GM21786 (cell line): ENCODE data around the gene TMCO5A.
"Not testable (repeated sequence)": the region's sequence is repeated elsewhere in the genome, so short reads cannot be mapped to it uniquely, and the experiment has no call there.

Experiments
- ATAC-seq: cut with Tn5 transposase; IDR thresholded peaks from one replicate; pipeline ENCODE4 v1.9.1; 2021; ENCODE audit not compliant: unreplicated experiment

The TMCO5A gene

GRCh38 chr15:37934340-37934739 lies at the start of gene TMCO5A:
TMCO5A (plus strand) TSS chr15:37934640; CDS start chr15:37936324, 1,684 bp downstream.
- no peak for ATAC-seq

DNA sequence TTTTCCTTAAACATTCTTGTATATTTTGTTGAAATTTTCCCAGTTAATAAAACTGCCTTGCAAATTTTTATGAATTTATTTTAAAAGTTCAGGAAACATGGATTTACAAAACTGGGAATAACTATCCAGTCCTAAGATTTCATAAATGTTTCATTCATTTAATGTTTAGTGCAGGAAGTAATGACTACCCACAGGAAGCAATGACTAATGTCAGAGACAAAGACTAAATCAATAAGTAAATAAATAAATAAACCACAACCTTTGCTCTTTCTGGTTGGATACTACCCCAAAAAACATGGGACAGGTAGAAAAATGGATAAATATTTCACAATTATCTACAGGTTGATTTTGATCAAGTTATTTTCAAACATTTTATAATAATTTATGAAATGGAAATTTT lies 48.8 kb upstream of the TMCO5A start:
- ATAC-seq = no peak

DNA sequence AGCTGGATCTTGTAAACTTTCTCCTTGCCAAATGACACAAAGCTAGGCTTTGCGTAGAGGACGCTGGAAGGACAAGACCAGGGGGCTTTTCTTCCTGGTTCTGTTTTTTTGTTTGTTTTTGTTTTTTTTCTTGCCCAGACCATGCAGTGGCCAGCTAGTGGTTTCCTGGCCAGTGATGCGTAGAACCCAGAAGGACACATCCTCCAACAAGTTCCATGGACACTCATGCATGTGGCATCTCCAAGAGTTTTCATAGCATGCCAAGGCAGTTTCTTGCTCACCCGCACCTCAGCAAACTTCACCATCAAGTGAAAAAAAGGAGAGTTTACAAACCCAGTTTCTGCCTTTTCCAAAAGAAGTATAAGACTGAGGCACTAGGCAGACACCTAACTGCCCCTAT lies 46.1 kb upstream of the TMCO5A start:
- no peak for ATAC-seq

DNA sequence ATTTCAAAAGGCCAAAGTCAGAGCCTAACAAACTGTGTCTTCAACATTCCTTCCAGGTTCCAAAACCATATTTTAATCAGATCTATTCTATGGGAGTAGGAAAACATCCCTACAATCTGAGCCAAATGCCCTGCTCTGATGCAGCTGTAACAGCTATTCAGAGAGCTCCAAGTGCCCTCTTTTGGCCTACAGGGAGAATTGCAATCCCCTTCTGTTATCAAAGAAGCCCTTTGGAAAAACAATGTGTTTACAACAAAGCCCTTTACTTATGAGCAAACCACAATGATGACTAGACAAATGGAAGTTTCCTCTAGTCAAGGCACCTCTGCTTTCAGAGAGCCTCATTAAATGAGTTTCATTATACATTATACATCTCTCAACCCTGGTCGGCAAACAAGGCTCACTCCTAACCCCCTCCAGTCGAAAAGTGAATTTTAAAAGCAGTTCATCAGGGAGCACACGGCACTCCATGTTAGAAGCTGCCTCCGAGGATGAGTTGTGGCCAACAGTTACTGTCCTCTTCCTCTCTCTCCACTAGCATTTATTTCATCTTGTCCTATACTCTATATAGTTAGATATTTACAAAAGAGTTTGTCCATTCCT lies 42.6 kb upstream of the TMCO5A start:
- ATAC-seq = no peak

DNA sequence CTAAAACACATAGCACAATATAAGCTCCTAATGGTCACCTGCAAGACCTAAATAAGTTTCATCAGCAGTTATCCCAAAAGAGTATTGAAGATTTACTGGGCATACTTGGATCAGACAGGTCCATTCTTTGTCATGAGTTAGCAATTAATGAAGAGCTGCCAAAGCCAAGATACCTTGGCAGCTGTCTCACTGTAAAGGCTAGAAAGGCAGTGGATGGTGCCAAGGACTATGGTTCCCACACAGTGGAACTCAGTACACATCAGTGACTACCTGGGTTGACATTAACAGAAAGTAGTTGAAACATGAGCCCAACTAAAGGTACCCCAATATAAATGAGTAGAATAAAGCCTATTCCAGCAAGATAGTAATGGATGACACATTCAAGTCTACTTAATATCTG lies 41.1 kb upstream of the TMCO5A start:
- no peak for ATAC-seq

DNA sequence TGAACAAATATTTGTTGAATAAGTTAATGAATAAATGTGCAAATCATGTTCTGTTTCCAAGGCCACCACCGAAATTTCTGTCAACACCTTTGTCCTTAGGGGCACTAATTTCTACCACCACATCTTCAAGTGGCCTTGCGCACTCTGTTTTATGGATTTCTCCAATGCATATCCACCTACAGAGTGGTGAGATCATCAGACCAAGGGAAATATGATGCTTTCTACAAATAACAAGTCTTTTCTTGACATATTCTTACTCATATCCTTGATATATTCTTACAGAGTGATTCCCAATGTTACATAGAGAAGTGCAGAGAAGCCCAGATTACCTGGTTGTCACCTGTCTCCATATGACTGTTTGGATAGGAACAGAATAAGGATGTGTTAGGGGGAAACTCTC lies 36.1 kb upstream of the TMCO5A start:
- no peak for ATAC-seq

DNA sequence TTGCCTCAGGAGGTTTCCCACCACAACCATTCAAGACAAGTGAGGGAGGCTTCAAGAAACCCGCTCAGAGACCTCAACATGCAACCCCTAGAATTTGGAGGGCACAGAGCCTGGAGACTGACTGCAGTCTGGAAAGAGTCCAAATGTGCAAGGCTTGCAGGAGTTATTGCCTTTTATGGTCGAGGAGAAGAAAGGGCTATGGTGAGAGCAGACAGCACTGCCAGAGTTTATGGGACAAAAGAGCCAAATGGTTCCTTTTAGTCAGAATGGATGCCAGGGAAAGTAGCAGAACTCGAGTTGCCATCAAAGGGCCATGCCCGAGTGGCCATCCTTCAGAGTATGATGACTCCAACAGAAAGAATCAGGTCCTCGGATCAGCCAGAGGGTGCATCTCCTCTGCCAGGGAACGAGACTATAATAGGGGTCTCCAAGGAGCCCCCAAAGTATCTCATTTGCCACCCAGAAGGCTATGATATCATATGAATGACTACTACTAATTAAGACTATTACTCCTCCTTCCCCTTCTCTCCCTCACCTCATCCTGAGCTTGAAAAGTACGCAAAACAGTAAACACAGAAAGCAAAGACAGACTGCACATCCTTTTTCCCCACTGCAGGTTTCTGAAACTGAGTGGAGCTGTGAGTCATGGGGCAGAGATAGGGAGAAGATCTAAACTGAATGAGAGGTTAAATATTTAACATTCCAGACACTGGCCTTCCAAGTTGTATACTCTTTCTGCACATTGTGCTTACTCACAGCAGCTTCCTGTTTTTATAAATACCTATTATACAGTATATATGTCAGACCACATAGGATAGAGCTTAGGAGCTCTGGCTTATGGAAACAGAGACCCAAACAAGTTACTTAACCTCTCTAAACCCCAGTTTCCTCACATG lies 33.9 kb upstream of the TMCO5A start:
- no peak for ATAC-seq

DNA sequence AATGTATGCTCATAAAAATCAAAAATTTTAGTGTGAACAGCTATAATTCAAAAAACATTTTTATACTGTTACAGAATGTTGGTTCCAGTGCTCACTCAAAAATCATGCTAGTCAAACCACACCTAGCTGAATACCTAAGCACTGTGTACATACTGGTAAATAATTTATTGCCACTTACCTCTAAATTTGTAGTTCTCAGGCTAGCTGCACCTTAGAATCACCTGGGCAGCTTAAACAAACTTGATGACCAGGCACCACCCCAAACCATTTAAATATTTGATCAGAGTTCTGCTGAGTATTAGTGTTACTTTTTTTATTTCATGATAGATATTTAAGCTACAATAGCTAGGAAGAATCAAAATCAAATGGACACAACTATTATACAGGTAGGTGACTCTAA lies 32.3 kb upstream of the TMCO5A start:
- ATAC-seq = no peak

GRCh38 chr15:37903919-37904625 lies 30.4 kb upstream of the TMCO5A start:
- ATAC-seq = no peak

GRCh38 chr15:37907136-37907535 lies 27.3 kb upstream of the TMCO5A start:
- no peak for ATAC-seq

DNA sequence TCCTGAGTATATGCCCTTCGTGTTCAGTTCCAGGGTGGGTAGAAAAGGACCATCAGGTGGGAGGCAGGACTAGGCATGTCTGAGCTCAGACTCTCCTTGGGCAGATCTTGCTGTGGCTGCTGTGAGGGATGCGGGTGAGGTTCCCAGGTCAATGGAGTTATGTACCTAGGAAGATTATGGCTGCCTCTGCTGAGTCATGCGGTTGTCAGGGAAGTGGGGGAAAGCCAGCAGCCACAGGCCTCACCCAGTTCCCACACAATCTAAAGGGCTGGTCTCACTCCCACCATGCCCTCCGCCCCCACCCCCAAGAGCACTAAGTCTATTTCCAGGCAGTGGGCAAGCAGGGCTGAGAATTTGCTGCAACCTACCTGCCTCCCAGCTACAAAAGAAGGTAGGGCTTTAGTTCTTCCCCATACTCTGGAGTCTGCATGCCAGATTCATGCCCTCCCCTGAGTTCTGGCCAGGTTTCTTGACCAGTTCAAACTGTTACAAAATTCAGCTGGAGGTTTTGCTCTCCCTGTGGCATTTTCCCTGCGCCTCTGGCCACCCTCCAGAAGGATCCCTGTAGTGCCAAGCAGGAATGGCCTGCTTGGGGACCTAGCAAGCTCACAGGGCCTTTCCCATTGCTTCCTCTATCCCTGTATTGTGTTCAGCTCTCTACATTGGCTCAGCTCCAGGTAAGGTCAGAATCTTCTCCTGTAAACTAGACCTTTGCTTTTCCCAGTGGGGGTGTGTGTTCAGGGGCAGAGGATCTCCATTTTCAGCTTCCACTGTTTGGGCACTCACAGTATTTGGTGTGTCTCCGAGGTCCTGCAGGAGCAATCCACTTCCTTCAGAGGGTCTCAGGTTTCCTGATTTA lies 12.7 kb upstream of the TMCO5A start:
- no peak for ATAC-seq

- no peak for ATAC-seq
Measured at GRCh38 chr15:37926136-37926535, 8.3 kb upstream of the TMCO5A start.

DNA sequence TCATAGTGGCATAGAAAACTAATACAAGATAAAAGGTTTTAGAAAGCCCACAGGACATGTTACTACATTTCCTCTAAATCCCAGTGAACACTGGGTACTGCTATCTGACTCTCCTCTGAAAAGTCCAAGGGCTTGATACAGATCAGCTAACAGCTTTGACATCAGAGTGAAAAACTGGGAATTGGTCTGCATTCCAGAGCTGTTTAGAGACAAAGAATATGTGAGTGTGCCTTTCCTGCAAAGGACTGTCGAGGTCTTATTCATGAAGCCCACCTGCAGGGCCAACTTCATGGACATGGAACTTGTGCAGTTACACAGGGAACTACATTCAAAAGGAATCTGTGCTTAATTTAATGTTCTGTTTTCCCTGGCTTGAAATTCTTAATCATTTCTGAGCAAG lies 5.2 kb upstream of the TMCO5A start:
- no peak for ATAC-seq

GRCh38 chr15:37931321-37931720 lies 3.1 kb upstream of the TMCO5A start:
- no peak for ATAC-seq

GRCh38 chr15:37931868-37932267 lies 2.6 kb upstream of the TMCO5A start:
- ATAC-seq = no peak

DNA sequence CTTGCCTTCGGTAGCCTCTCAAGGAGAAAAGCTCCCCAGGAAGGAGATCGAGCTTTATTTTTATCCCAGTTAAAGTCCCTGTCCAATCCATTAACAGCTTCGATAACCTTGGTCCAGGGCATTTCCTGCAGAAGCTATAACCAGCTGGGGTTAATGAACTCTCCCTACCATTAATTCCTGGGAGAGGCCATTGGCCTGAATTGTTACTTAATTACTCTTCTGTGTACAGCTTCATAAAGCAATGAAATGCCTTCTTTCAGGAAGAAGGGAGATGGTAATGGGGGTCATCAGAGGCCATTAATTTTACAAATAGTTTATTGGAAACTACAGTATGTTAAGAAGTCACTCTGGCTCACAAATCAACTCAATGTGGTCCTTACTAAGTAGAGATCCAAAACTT lies 1.9 kb upstream of the TMCO5A start:
- ATAC-seq = no peak

GRCh38 chr15:37933666-37934065 lies 774 bp upstream of the TMCO5A start:
- ATAC-seq = no peak

GRCh38 chr15:37940876-37941275 lies 6.4 kb downstream of the TMCO5A start:
- ATAC-seq = no peak

GRCh38 chr15:37941779-37942178 lies 7.3 kb downstream of the TMCO5A start:
- ATAC-seq = no peak

DNA sequence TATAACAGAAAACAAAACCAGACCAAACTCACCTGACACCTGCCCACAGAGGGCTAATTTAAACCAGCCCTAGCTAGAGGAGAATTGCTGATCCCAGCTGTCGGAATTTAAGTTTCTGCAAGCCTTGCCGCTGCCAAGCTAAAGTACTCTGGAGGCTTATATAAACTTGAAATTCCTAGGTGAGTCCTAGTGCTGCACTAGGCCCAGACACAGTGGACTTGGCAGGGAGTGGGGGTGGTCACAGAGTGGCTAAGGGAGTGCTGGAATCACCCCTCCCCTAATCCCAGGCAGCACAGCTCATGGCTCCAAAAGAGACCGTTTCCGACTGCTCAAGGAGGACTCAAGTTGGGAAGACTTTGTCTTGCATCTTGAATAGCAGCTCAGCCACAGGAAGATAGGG lies 17.6 kb downstream of the TMCO5A start:
- ATAC-seq = no peak

DNA sequence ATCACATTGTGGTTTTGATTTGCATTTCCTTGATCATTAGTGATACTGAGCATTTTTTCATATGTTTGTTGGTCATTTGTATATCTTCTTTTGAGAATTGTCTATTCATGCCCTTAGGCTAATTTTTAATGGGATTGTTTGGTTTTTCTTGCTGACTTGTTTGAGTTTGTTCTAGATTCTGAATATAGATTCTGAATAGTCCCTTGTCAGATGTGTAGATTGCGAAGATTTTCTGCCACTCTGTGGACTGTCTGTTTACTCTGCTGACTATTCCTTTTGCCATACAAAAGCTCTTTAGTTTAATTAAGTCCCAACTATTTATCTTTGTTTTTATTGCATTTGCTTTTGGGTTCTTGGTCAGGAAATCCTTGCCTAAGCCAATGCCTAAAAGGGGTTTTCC lies 26.3 kb downstream of the TMCO5A start:
- not testable (repeated sequence) for ATAC-seq
